ENCODE data around the gene BCAR3.

BCAR3 gene

DNA sequence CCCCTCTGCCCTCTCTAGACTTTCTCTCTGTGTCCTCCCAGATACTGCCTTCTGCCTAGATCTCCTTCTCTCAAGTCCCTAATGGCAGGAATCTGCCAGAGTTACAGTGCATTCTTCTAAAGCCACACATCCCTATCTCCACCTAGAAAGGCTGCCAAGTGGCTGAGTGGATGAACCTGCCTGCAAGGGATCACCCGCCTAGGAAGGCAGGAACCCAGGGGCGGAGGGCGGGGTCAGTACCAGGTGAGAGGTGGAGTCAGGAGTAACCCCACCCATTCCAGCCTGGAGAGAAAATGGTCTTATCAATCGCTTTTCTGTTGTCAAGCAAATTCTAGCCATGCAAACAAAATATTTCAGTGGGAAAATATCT is 60.8 kb downstream of the BCAR3 start:
- in situ Hi-C loops (cut with MboI; ENCODE audit: low pct_unique_long_range_greater_than_20kb, low sequenced_read_pairs, unreplicated experiment) = loop anchor here (10.0 kb wide), 2 partner anchors 176 to 184 kb away; partner anchors contain the start of gene FNBP1L
- DNase-seq (ENCODE audit: low spot score) = no peak
- TF ChIP-seq, protein P1, sequence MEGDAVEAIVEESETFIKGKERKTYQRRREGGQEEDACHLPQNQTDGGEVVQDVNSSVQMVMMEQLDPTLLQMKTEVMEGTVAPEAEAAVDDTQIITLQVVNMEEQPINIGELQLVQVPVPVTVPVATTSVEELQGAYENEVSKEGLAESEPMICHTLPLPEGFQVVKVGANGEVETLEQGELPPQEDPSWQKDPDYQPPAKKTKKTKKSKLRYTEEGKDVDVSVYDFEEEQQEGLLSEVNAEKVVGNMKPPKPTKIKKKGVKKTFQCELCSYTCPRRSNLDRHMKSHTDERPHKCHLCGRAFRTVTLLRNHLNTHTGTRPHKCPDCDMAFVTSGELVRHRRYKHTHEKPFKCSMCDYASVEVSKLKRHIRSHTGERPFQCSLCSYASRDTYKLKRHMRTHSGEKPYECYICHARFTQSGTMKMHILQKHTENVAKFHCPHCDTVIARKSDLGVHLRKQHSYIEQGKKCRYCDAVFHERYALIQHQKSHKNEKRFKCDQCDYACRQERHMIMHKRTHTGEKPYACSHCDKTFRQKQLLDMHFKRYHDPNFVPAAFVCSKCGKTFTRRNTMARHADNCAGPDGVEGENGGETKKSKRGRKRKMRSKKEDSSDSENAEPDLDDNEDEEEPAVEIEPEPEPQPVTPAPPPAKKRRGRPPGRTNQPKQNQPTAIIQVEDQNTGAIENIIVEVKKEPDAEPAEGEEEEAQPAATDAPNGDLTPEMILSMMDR (IDR thresholded peaks at IDR 0.05; ENCODE audit: extremely low read depth, insufficient read depth, missing control alignments) = no peak

DNA sequence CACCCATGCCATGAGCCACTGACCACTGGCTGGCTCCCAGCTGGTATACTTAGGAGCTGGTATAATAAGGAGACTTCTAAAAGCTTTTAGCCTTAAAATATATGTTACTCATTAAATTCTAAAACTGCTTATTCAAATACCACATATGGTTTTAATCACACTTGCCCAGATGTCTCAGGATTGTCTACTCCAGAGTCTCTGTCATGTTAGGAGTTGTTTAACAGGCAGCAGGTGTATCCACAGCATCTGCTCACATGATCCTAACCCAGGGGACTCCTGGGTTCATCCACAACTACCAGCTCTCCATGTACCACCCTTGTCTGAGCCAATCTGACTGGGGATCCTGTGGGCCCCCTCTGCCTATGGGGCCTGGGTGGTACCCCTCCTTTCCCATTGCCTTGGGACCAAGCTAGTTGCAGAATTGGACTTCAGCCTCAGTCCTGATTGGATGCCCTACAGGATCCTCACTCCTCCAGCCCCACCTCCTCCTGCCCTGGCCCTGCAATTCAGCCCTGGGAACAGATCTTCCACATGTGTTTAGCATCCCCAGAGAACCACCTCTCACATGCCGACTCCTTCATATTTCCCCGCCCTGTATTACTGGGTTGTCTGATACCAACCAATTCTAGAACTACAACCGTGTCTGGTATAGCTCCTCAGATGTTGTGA is 61.3 kb downstream of the BCAR3 start:
- in situ Hi-C loops (cut with MboI; ENCODE audit: low pct_unique_long_range_greater_than_20kb, low sequenced_read_pairs, unreplicated experiment) = loop anchor here (10.0 kb wide), 2 partner anchors 176 to 184 kb away; partner anchors contain the start of gene FNBP1L
- TF ChIP-seq, protein P1 (IDR thresholded peaks at IDR 0.05; ENCODE audit: extremely low read depth, insufficient read depth, missing control alignments) = no peak
- no peak for DNase-seq (ENCODE audit: low spot score)

DNA sequence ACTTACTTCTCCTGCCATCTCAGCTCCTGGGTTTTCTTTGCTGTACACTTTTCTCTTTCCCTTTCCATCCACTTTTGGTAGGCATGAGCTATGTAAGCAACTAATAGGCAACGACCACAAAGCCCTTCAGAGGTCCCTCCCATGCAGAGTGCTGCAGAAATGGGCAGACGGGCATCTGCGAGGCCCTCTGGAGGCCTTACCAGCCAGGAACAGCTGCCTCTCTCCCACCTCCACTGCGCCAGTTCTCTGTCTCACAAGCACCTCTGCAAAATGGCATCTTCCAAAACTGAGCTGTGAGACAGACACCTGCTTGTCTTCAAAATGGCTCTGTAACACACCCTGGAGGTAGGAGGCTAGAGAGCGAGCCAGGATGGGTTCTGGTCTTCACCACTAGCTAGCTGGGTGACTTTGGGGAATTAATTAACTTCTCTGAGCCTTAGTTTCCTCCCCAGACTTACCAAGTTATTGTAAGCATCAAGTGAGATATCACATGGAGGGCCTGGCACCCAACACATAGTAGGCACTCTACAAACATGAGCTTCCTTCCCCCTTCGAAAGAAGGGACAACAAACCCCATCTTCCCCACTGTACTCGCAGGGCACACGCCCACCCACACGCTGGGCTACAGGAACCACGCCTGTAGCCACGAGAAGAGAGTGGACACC is 62.0 kb downstream of the BCAR3 start:
- TF ChIP-seq, protein P1 (IDR thresholded peaks at IDR 0.05; ENCODE audit: extremely low read depth, insufficient read depth, missing control alignments) = peak; percentile 20
- DNase-seq (ENCODE audit: low spot score) = no peak
- in situ Hi-C loops (cut with MboI; ENCODE audit: low pct_unique_long_range_greater_than_20kb, low sequenced_read_pairs, unreplicated experiment) = loop anchor here (10.0 kb wide), 2 partner anchors 175 to 185 kb away; partner anchors contain the start of gene FNBP1L

DNA sequence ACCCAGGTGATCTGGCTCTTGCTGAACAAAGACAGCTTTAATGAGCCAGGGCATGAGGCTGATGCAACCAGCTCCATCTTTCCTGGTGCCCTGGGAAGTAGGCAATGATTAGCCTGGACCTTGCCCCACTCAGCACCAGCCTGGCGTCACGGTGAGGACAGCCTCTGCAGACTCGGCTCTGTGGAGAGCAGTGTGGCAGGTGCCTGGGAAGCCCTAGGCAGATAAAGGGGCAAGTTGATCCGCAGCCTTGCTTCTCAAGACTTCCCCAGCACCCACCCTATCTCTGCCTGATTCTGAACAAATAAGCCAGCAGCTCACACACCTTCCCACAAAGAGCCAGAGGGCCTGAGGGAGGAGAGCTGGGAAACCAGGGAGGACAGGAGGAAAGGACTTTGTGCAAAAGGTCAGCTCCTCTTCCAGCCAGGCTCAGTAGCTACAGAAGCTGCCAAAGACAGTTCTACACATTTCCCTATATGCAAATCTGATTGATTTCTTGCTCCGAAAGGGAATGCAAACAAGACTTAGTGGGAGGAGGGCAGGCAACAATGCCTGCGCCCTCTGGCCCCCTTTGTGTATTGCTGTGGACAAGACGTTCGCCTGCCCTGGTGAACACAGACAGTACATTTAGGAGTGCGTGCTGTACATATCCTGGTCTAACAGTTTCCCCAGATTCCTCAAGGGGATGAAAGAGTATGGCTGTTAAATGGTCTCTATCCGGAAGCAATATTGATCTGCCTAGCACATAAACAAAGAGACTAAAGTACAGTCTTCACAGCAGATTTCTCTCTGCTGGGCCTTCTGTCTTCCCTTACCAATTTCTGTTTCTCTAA is 63.8 kb downstream of the BCAR3 start:
- in situ Hi-C loops (cut with MboI; ENCODE audit: low pct_unique_long_range_greater_than_20kb, low sequenced_read_pairs, unreplicated experiment) = no loop called here
- TF ChIP-seq, protein P1 (IDR thresholded peaks at IDR 0.05; ENCODE audit: extremely low read depth, insufficient read depth, missing control alignments) = no peak
- DNase-seq (ENCODE audit: low spot score) = no peak

DNA sequence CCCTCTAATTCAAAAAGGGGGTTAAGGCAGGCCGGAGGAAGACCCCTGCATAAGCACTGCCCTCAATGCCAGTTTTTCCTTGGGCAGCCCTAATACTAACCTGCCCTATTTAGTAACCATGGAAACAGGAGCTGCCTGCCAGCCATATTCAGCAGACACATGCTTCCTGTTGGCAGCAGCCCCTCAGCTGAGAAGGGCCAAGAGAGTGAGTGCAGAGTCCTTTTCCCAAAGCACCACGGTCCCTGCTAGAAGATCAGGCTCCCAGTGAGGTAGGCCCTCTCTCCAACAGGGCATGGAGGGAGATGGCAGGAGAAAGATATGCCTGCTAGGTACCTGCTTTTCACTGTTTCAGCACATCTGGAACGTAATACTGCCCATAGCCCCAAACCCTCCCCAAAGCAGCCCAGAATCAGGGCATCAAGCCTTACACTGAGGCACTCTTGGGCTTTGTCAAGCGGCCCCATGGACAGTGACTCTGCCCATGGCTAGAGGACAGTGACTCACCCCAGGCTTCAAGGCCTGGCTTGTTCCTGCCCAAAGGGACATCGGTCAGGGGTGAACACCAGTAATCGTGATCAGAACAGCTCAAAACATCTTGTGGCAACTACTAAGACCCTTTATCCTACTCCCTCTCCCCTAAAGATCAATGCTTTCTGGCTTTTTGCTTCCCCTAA is 64.5 kb downstream of the BCAR3 start:
- TF ChIP-seq, protein P1 (IDR thresholded peaks at IDR 0.05; ENCODE audit: extremely low read depth, insufficient read depth, missing control alignments) = no peak
- in situ Hi-C loops (cut with MboI; ENCODE audit: low pct_unique_long_range_greater_than_20kb, low sequenced_read_pairs, unreplicated experiment) = no loop called here

More for the DNA sequence above, 64.5 kb downstream of the BCAR3 start:
- DNase-seq (ENCODE audit: low spot score) = no peak
